SK-N-SH treated with all-trans-retinoic acid at 6 μM for 48 hours (cell line): ENCODE results near the gene PTPRN2.

Source experiments
- ARNTL ChIP-seq: fragments of 450-650 bp; formaldehyde crosslinking; IDR thresholded peaks from 2 replicates; pipeline ENCODE4 v1.5.0; 2020; ENCODE audit warnings: low read depth, mild to moderate bottlenecking, moderate library complexity, borderline replicate concordance
- CREB5 ChIP-seq: fragments of 250-450 bp; sonication (Bioruptor Pico); IDR thresholded peaks from 2 replicates; pipeline ENCODE4 v1.5.1; 2020; ENCODE audit warnings: low read depth, mild to moderate bottlenecking, moderate library complexity
- CSRNP3 ChIP-seq: fragments of 250-450 bp; sonication (Bioruptor Pico); IDR thresholded peaks from 2 replicates; pipeline ENCODE4 v1.5.1; 2021; ENCODE audit warnings: mild to moderate bottlenecking, moderate library complexity
- ESRRG ChIP-seq: fragments of 250-450 bp; sonication (Bioruptor Pico); IDR thresholded peaks from 2 replicates; pipeline ENCODE4 v1.6.1; 2021; ENCODE audit warnings: mild to moderate bottlenecking
- GLIS3 ChIP-seq: fragments of 250-450 bp; sonication (Bioruptor Pico); IDR thresholded peaks from 2 replicates; pipeline ENCODE4 v1.5.0; 2020; ENCODE audit warnings: mild to moderate bottlenecking, moderate library complexity
- OSR1 ChIP-seq: fragments of 250-450 bp; sonication (Bioruptor Pico); IDR thresholded peaks from 2 replicates; pipeline ENCODE4 v1.8.0; 2022; ENCODE audit warnings: moderate library complexity, mild to moderate bottlenecking, inconsistent platforms
- PATZ1 ChIP-seq: fragments of 250-450 bp; sonication (Bioruptor Pico); IDR thresholded peaks from 2 replicates; pipeline ENCODE4 v1.8.0; 2020; ENCODE audit warnings: mild to moderate bottlenecking, moderate library complexity, borderline replicate concordance
- RARB ChIP-seq: fragments of 250-450 bp; sonication (Bioruptor Pico); IDR thresholded peaks from 2 replicates; pipeline ENCODE4 v1.8.0; 2021; ENCODE audit warnings: mild to moderate bottlenecking, moderate library complexity
- ZC3H10 ChIP-seq: fragments of 250-450 bp; sonication (Bioruptor Pico); IDR thresholded peaks from 2 replicates; pipeline ENCODE4 v1.5.1; 2021; ENCODE audit warnings: mild to moderate bottlenecking, moderate library complexity
- ZFP3 ChIP-seq: fragments of 250-450 bp; sonication (Bioruptor Pico); IDR thresholded peaks from 2 replicates; pipeline ENCODE4 v1.5.0; 2020; ENCODE audit warnings: mild to moderate bottlenecking, moderate library complexity
- ZFP30 ChIP-seq: fragments of 450-650 bp; formaldehyde crosslinking; IDR thresholded peaks from 2 replicates; pipeline ENCODE4 v1.5.0; 2022; ENCODE audit warnings: mild to moderate bottlenecking, moderate library complexity
- ZNF8 ChIP-seq: fragments of 450-650 bp; formaldehyde crosslinking; IDR thresholded peaks from 2 replicates; pipeline ENCODE4 v1.5.0; 2020; ENCODE audit warnings: mild to moderate bottlenecking, moderate library complexity

- TF ChIP-seq CSRNP3 (CRISPR knock-in tag) (no peak), CREB5 (CRISPR knock-in tag) (no peak), RARB (CRISPR knock-in tag) (no peak), ESRRG (CRISPR knock-in tag) (no peak), ZFP30 (no peak), ARNTL (CRISPR knock-in tag) (no peak), ZC3H10 (CRISPR knock-in tag) (no peak), ZNF8 (CRISPR knock-in tag) (no peak), GLIS3 (CRISPR knock-in tag) (no peak), ZFP3 (no peak), OSR1 (CRISPR knock-in tag) (no peak), PATZ1 (CRISPR knock-in tag) (no peak)
These were observed 925.4 kb downstream of the PTPRN2 start for GRCh38 chr7:157662110-157662791.
